ENCODE results near the gene PANX2. TPM values are rescaled to one million over a fixed set of nuclear protein-coding genes. Genes with fewer than 3 reads are reported as not detected.

The PANX2 gene
- total RNA-seq, 1 donor from 2014 or later: 0.88 TPM

DNA sequence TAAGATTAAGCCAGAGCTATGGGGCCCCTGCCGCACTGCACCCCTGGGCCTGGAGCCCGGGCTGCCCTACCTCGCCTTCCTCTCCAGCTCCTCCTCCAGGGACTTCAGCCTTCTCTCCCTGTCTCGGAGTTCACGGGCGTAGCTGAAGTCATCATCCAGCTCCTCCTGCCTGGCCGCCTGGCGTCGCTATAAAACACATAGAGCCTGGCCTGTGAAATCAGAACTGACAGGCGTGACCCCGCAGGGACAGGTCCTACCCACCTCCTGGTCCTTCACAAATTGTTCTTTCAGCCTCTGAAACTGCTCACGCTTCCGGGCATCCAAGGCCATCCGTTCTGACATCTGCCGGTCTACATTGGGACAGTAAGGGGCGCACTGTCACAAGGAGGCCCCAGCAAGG is 53.5 kb downstream of the PANX2 start:
- H3K27ac Mint-ChIP-seq: no peak overlapping the region
- no peaks in the 10 kb centered on the region for H3K9me3 Mint-ChIP-seq
- H3K27me3 ChIP-seq: no peaks in the 10 kb centered on the region
- no peaks in the 10 kb centered on the region for H4K20me1 ChIP-seq (ENCODE audit: low read depth)
- H3K4me1 ChIP-seq: no peaks in the 10 kb centered on the region
- H3K9me3 ChIP-seq (ENCODE audit: low read depth): no peaks in the 10 kb centered on the region
- H3K36me3 ChIP-seq: no peaks in the 10 kb centered on the region
- H3F3A ChIP-seq (ENCODE audit: low read depth): no peaks in the 10 kb centered on the region
- DNase-seq (ENCODE audit: low spot score): no peak
- peak overlapping the region; percentile 39 for H3K4me3 Mint-ChIP-seq
- no peak overlapping the region for H3K27ac ChIP-seq
- H3K4me2 ChIP-seq: no peak overlapping the region
- peaks cover 6% of the 10 kb centered on the region for H3K36me3 Mint-ChIP-seq
- H3K79me2 ChIP-seq (ENCODE audit: low read depth): no peaks in the 10 kb centered on the region
- H3K9ac ChIP-seq: no peak overlapping the region
- no peak overlapping the region for H3K4me3 ChIP-seq
- TF ChIP-seq EZH2phosphoT487 (IDR thresholded peaks at IDR 0.05): no peak
- peaks cover 13% of the 10 kb centered on the region for H3K27me3 Mint-ChIP-seq (ENCODE audit: insufficient read depth, low read depth)
- H2AFZ ChIP-seq (replicated peaks): no peak overlapping the region
- no peaks in the 10 kb centered on the region for H3K4me1 Mint-ChIP-seq

DNA sequence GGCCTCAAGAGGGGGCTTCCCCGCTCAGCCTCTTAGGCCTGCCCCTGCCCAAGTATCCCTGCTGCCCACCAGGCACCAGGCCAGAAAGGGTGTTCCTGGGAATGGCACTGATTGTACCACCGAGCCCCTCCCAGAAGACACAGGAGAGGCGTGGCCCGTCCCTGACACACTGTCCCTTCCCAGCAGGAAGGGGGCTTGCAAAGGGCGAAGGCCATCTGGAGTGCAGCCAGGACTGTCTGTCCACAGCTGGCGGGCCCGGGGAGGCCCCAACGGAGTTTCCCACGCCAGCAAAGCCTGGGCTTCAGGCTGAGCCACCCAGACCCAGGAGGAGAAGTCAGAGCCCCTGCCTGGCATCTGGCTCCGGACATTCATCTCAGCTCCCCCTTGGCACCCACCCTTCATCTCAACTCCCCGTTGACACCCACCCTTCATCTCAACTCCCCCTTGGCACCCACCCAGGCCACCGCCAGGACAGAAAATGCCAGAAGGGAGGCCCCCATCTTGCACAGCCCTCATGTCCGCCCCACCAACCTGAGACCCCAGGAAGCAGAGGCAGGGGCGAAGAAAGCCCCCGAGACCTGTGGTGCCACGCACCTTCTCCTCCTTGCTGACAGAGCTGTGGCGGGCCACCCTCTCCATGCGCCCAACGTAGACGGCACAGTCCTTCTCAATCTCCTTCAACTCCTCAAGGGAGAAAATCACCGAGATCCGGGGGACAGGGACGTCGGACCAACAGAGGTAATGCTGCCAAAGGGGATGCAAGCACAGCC is 54.9 kb downstream of the PANX2 start:
- no peak overlapping the region for H3K27ac Mint-ChIP-seq
- peaks cover 13% of the 10 kb centered on the region for H3K27me3 Mint-ChIP-seq (ENCODE audit: insufficient read depth, low read depth)
- no peaks in the 10 kb centered on the region for H3K79me2 ChIP-seq (ENCODE audit: low read depth)
- no peak overlapping the region for H3K9ac ChIP-seq
- H3K4me3 Mint-ChIP-seq: peak overlapping the region; percentile 43
- H3F3A ChIP-seq (ENCODE audit: low read depth): no peaks in the 10 kb centered on the region
- H3K27ac ChIP-seq: no peak overlapping the region
- H3K9me3 Mint-ChIP-seq: no peaks in the 10 kb centered on the region
- H3K4me2 ChIP-seq: no peak overlapping the region
- TF ChIP-seq, protein P1, sequence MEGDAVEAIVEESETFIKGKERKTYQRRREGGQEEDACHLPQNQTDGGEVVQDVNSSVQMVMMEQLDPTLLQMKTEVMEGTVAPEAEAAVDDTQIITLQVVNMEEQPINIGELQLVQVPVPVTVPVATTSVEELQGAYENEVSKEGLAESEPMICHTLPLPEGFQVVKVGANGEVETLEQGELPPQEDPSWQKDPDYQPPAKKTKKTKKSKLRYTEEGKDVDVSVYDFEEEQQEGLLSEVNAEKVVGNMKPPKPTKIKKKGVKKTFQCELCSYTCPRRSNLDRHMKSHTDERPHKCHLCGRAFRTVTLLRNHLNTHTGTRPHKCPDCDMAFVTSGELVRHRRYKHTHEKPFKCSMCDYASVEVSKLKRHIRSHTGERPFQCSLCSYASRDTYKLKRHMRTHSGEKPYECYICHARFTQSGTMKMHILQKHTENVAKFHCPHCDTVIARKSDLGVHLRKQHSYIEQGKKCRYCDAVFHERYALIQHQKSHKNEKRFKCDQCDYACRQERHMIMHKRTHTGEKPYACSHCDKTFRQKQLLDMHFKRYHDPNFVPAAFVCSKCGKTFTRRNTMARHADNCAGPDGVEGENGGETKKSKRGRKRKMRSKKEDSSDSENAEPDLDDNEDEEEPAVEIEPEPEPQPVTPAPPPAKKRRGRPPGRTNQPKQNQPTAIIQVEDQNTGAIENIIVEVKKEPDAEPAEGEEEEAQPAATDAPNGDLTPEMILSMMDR (IDR thresholded peaks at IDR 0.05): no peak
- no peak for TF ChIP-seq EZH2phosphoT487 (IDR thresholded peaks at IDR 0.05)
- TF ChIP-seq EZH2 (IDR thresholded peaks at IDR 0.05): no peak
- H3K4me1 ChIP-seq: no peaks in the 10 kb centered on the region
- no peak overlapping the region for H2AFZ ChIP-seq (replicated peaks)
- no peak for DNase-seq (ENCODE audit: low spot score)
- peaks cover 5% of the 10 kb centered on the region for H4K20me1 ChIP-seq (ENCODE audit: low read depth)
- H3K4me1 Mint-ChIP-seq: no peaks in the 10 kb centered on the region
- no peak overlapping the region for H3K4me3 ChIP-seq
- H3K27me3 ChIP-seq: no peaks in the 10 kb centered on the region
- no peaks in the 10 kb centered on the region for H3K9me3 ChIP-seq (ENCODE audit: low read depth)
- H3K36me3 Mint-ChIP-seq: peaks cover 11% of the 10 kb centered on the region
- no peaks in the 10 kb centered on the region for H3K36me3 ChIP-seq

DNA sequence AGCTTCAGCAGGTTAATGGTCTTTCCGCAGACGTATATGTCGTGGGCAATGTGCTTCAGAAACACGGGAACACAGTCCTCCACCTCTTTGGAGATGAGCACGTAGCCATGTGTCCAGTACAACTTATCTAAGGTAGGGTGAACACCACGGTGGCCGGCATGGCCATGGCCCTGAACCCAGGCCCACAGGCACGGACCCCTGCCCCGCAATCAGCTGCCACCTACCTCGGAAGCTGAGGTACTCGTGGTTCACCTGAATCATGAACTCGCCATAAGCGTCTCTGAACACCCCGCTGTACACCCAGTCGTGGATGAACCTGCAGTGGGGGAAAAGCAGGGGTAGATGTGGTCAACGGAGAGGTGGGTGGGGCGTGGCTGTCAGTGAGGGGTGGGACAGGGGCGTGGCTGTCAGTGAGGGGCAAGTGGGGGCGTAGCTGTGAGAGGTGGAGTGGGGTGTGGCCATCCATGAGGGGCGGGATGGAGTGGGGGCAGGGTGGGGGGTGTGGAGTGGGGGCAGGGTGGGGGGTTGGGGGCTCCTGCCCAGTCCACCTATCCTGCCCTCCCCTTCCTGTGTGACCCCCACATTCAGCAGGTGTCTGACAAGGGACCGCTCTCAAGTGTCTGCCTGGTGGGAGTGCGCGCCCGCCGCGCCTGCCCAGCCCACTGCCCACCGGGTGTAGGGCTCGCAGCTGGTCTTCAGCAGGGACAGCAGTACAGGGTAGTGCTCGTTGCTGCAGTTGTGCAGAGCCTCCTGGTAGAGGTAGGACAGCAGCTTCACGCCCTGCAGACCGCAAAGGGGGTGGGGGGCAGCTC is 55.7 kb downstream of the PANX2 start:
- H3K4me3 Mint-ChIP-seq: no peak overlapping the region
- TF ChIP-seq, protein P1 (IDR thresholded peaks at IDR 0.05): no peak
- TF ChIP-seq EZH2 (IDR thresholded peaks at IDR 0.05) (no peak), EZH2phosphoT487 (IDR thresholded peaks at IDR 0.05) (no peak)
- Histone ChIP-seq H3K79me2 (ENCODE audit: low read depth) (no peaks in the 10 kb centered on the region), H3K36me3 (no peaks in the 10 kb centered on the region), H3K9ac (no peak overlapping the region), H3K9me3 (ENCODE audit: low read depth) (no peaks in the 10 kb centered on the region), H4K20me1 (ENCODE audit: low read depth) (peaks cover 5% of the 10 kb centered on the region), H3K4me3 (no peak overlapping the region), H2AFZ (replicated peaks) (no peak overlapping the region), H3F3A (ENCODE audit: low read depth) (no peaks in the 10 kb centered on the region), H3K4me1 (no peaks in the 10 kb centered on the region), H3K27me3 (no peaks in the 10 kb centered on the region), H3K27ac (no peak overlapping the region), H3K4me2 (no peak overlapping the region)
- H3K4me1 Mint-ChIP-seq: no peaks in the 10 kb centered on the region
- H3K9me3 Mint-ChIP-seq: no peaks in the 10 kb centered on the region
- H3K27ac Mint-ChIP-seq: no peak overlapping the region
- H3K36me3 Mint-ChIP-seq: peaks cover 11% of the 10 kb centered on the region
- DNase-seq (ENCODE audit: low spot score): no peak
- H3K27me3 Mint-ChIP-seq (ENCODE audit: insufficient read depth, low read depth): peaks cover 13% of the 10 kb centered on the region

DNA sequence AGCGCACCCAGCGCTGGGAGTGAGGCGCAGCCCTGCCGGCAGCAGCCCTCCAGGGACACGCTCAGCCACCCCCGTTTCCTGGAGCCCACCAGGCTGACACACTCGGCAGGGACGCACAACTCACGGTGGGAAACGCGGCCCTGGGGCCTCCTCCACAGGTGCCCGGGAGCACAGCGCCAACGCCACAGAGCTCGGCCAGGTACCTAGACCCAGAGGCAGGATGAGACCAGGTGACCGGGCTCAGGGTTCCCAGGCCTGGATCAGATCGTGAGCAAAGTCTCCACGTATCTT is 56.3 kb downstream of the PANX2 start:
- Histone ChIP-seq H3K9me3 (ENCODE audit: low read depth) (no peaks in the 10 kb centered on the region), H3K4me1 (no peaks in the 10 kb centered on the region), H3K4me2 (no peak overlapping the region), H3K4me3 (no peak overlapping the region), H3K79me2 (ENCODE audit: low read depth) (no peaks in the 10 kb centered on the region), H3K27me3 (no peaks in the 10 kb centered on the region), H3K9ac (no peak overlapping the region), H2AFZ (replicated peaks) (no peak overlapping the region), H3K36me3 (no peaks in the 10 kb centered on the region), H4K20me1 (ENCODE audit: low read depth) (peaks cover 5% of the 10 kb centered on the region), H3K27ac (no peak overlapping the region), H3F3A (ENCODE audit: low read depth) (no peaks in the 10 kb centered on the region)
- TF ChIP-seq, protein P1 (IDR thresholded peaks at IDR 0.05): no peak
- TF ChIP-seq EZH2 (IDR thresholded peaks at IDR 0.05): no peak
- TF ChIP-seq EZH2phosphoT487 (IDR thresholded peaks at IDR 0.05): no peak
- H3K27ac Mint-ChIP-seq: no peak overlapping the region
- no peak overlapping the region for H3K4me3 Mint-ChIP-seq
- no peaks in the 10 kb centered on the region for H3K9me3 Mint-ChIP-seq
- H3K27me3 Mint-ChIP-seq (ENCODE audit: insufficient read depth, low read depth): peaks cover 13% of the 10 kb centered on the region
- H3K4me1 Mint-ChIP-seq: no peaks in the 10 kb centered on the region
- peaks cover 11% of the 10 kb centered on the region for H3K36me3 Mint-ChIP-seq
- DNase-seq (ENCODE audit: low spot score): no peak

Measured in neural progenitor cell (in vitro differentiated cells).